K562 (cell line): ENCODE results near the gene ATMIN. TPM values are rescaled to one million over a fixed set of nuclear protein-coding genes. Genes with fewer than 3 reads are reported as not detected.

ENCODE experiments used
- ATAC-seq: fragments of 200-7000 bp; cut with Tn5 transposase; 3 replicates; pipeline ENCODE4 v1.9.1; 2020; ENCODE audit warnings: moderate library complexity
- BruUV-seq: library from RNA; stranded (reverse); fragments of 400-500 nt; replicated peaks from 2 replicates; lab custom pipeline; 2021; lab: Mats Ljungman, UMichigan
- CTCF ChIA-PET: fragments of 300-600 bp; formaldehyde crosslinking; extraction: SDS; loops from one replicate; lab custom pipeline; 2021; ENCODE audit warnings: low intra/inter-chr PET ratio; lab: Yijun Ruan, JAX
- POLR2A ChIA-PET: fragments of 300-600, 350-650 bp; sonication (Branson Sonifier 250); formaldehyde crosslinking; extraction: SDS; loops from one replicate; lab custom pipeline; 2021; ENCODE audit warnings: antibody characterized with exemption, inconsistent platforms; lab: Yijun Ruan, JAX
- DNase-seq, 4 experiments: peaks; one replicate each; pipeline versions ENCODE4 v3.0.0 to v3.0.0-alpha.2; 2011 to 2018; ENCODE audit warnings: low spot score in 3 of 4, mixed read lengths in 3 of 4; ENCODE audit errors: extremely low read depth in 1 of 4
- FAIRE-seq: peaks from 2 replicates; lab custom pipeline; 2011; peaks lifted over from hg19 to GRCh38; lab: Jason Lieb, UNC
- H2AFZ ChIP-seq: 2 replicates; pipeline ENCODE4 v1.6.0; 2011; ENCODE audit warnings: low read depth, low read length, control low read depth, inconsistent platforms
- H3K27ac ChIP-seq: fragments of 200-600 bp; 3 replicates; pipeline ENCODE4 v1.8.0; 2011; ENCODE audit warnings: low read depth, mild to moderate bottlenecking, control low read depth, inconsistent platforms, low read length, moderate library complexity, mixed read lengths; ENCODE audit errors: extremely low read depth
- H3K27me3 ChIP-seq, 2 experiments: fragments of 300-600 bp in 1 of 2; 2 replicates in 1 of 2; 3 replicates in 1 of 2; pipeline versions ENCODE4 v1.6.0 to v1.8.0; 2011; ENCODE audit warnings: inconsistent platforms in 2 of 2, low read length in 2 of 2, mild to moderate bottlenecking in 1 of 2, mixed read lengths in 1 of 2, moderate library complexity in 1 of 2; ENCODE audit not compliant: control insufficient read depth in 2 of 2, insufficient read depth in 2 of 2
- H3K36me3 ChIP-seq: fragments of 300-600 bp; 3 replicates; pipeline ENCODE4 v1.8.0; 2011; ENCODE audit warnings: mild to moderate bottlenecking, low read length, inconsistent platforms; ENCODE audit not compliant: control insufficient read depth, insufficient read depth
- H3K4me1 ChIP-seq, 2 experiments: fragments of 200-600 bp in 1 of 2; replicated peaks in 1 of 2; 2 replicates in 1 of 2; 3 replicates in 1 of 2; pipeline versions ENCODE4 v1.5.1 to v1.8.0; 2011; ENCODE audit warnings: inconsistent platforms in 2 of 2, low read length in 2 of 2, mild to moderate bottlenecking in 1 of 2, mixed read lengths in 1 of 2, moderate library complexity in 1 of 2; ENCODE audit not compliant: control insufficient read depth in 2 of 2, insufficient read depth in 2 of 2
- H3K4me2 ChIP-seq: 2 replicates; pipeline ENCODE4 v1.6.1; 2011; ENCODE audit warnings: low read length, control low read depth, inconsistent platforms, mixed read lengths; ENCODE audit not compliant: insufficient read depth
- H3K4me3 ChIP-seq: fragments of 200-600 bp; sonication (generic), shearing (Covaris generic); 2 replicates; pipeline ENCODE4 v1.5.1; 2016; ENCODE audit warnings: control low read depth, inconsistent platforms
- H3K79me2 ChIP-seq: fragments of 200-600 bp; 3 replicates; pipeline ENCODE4 v1.8.0; 2011; ENCODE audit warnings: low read length, inconsistent platforms; ENCODE audit not compliant: control insufficient read depth, insufficient read depth
- H3K9ac ChIP-seq, 2 experiments: 2 replicates each; pipeline versions ENCODE4 v1.6.0 to v1.6.1; 2011; ENCODE audit warnings: low read depth in 2 of 2, low read length in 2 of 2, control low read depth in 1 of 2, inconsistent platforms in 1 of 2, mild to moderate bottlenecking in 1 of 2, mixed read lengths in 1 of 2; ENCODE audit not compliant: insufficient read depth in 1 of 2
- H3K9me1 ChIP-seq: one replicate; pipeline ENCODE4 v1.6.0; 2011; ENCODE audit warnings: inconsistent platforms, mild to moderate bottlenecking, low read length, moderate library complexity; ENCODE audit not compliant: control insufficient read depth, insufficient read depth
- H3K9me3 ChIP-seq: replicated peaks from 2 replicates; pipeline ENCODE4 v1.5.1; 2011; ENCODE audit warnings: low read depth, low read length, inconsistent platforms; ENCODE audit not compliant: control insufficient read depth, insufficient read depth
- H4K20me1 ChIP-seq: replicated peaks from 2 replicates; pipeline ENCODE4 v1.6.1; 2011; ENCODE audit warnings: low read length, inconsistent platforms, mixed read lengths; ENCODE audit not compliant: control insufficient read depth, insufficient read depth
- ESRRB ChIP-seq: fragments of 250-450 bp; sonication (Bioruptor Pico); IDR thresholded peaks from 2 replicates; pipeline ENCODE4 v1.5.0; 2020; ENCODE audit warnings: mild to moderate bottlenecking, moderate library complexity, borderline replicate concordance
- FOXK2 ChIP-seq, 2 experiments: fragments of 450-650 bp; IDR thresholded peaks in 1 of 2; conservative IDR thresholded peaks in 1 of 2; 2 replicates each; pipeline ENCODE4 v1.6.1; 2016; ENCODE audit warnings: low read depth in 2 of 2, mild to moderate bottlenecking in 1 of 2
- HDAC6 ChIP-seq: IDR thresholded peaks from 2 replicates; pipeline ENCODE4 v1.6.1; 2012; ENCODE audit warnings: low read depth, mild to moderate bottlenecking, control low read depth, inconsistent platforms, low read length, moderate library complexity
- HMG20B ChIP-seq: fragments of 250-450 bp; sonication (Bioruptor Pico); IDR thresholded peaks from 2 replicates; pipeline ENCODE4 v1.5.0; 2021; ENCODE audit warnings: mild to moderate bottlenecking
- KDM2B ChIP-seq: fragments of 250-450 bp; sonication (Bioruptor Pico); IDR thresholded peaks from 2 replicates; pipeline ENCODE4 v1.8.0; 2021; ENCODE audit warnings: mild to moderate bottlenecking, moderate library complexity
- MEF2A ChIP-seq: IDR thresholded peaks from 2 replicates; pipeline ENCODE4 v1.6.1; 2011; ENCODE audit warnings: low read depth, mild to moderate bottlenecking, low read length, moderate library complexity; ENCODE audit not compliant: control insufficient read depth
- RB1 ChIP-seq: fragments of 450-650 bp; IDR thresholded peaks from 2 replicates; pipeline ENCODE4 v1.6.1; 2017; ENCODE audit warnings: low read depth, mild to moderate bottlenecking
- SRSF7 ChIP-seq: fragments of 200-400 bp; formaldehyde crosslinking; optimal IDR thresholded peaks from 2 replicates; pipeline ENCODE3; 2017; ENCODE audit warnings: mild to moderate bottlenecking, low read depth, low read length
- ZC3H8 ChIP-seq: fragments of 450-650 bp; IDR thresholded peaks from 2 replicates; pipeline ENCODE4 v1.6.1; 2017
- ZKSCAN1 ChIP-seq: fragments of 150-350 bp; IDR thresholded peaks from 2 replicates; pipeline ENCODE4 v1.6.1; 2016; ENCODE audit warnings: low read depth, low read length
- ZNF23 ChIP-seq: fragments of 250-450 bp; sonication (Bioruptor Pico); IDR thresholded peaks from 2 replicates; pipeline ENCODE4 v1.4.0; 2020; ENCODE audit warnings: mild to moderate bottlenecking
- ZNF785 ChIP-seq: fragments of 250-450 bp; sonication (Bioruptor Pico); IDR thresholded peaks from 2 replicates; pipeline ENCODE4 v1.4.0; 2020; ENCODE audit warnings: mild to moderate bottlenecking
- WGBS: fragments of 100-300 bp; shearing (Covaris generic); methylation state at CpG from one replicate; pipeline ENCODE4 v1.1.6; 2016; ENCODE audit warnings: low coverage, mixed read lengths; ENCODE audit not compliant: insufficient coverage; ENCODE audit errors: missing lambda C conversion rate; 5-methylcytosine and 5-hydroxymethylcytosine counted together
- in situ Hi-C: fragments of 300-500 bp; cut with MboI; formaldehyde crosslinking; loops from 4 replicates; pipeline ENCODE4 v1.15.0; 2018; ENCODE audit warnings: inconsistent platforms, mixed read lengths
- intact Hi-C: fragments of 100-400 bp; cut with micrococcal nuclease; formaldehyde crosslinking; loops from 2 replicates; pipeline ENCODE4 v1.14.2; 2022
- polyA plus RNA-seq, 8 experiments: library from polyadenylated mRNA; depleted of rRNA in 4 of 8; stranded (reverse) in 5 of 8; unstranded in 3 of 8; fragments of >200 nt; fragmentation: Nextera tagmentation in 2 of 8; fragmentation: Illumina TruSeq in 1 of 8; extraction: Ambion mirVana in 2 of 8; extraction: Trizol in 1 of 8; gene quantifications; 2 replicates each; pipeline versions ENCODE4 v1.2.1 to v1.2.3, GENCODE V29; 2011 to 2014; ENCODE audit warnings: inconsistent platforms in 1 of 8, missing spikeins in 1 of 8
- total RNA-seq, 7 experiments: library from RNA; depleted of rRNA in 6 of 7; stranded (reverse); fragments of >200 nt in 6 of 7; fragmentation: Illumina TruSeq in 2 of 7; extraction: Trizol in 2 of 7; gene quantifications; 2 replicates each; pipeline versions ENCODE4 v1.2.1 to v1.2.3, GENCODE V29; 2011 to 2021; ENCODE audit warnings: low replicate concordance in 1 of 7
- TF ChIP-seq, protein P1 (sequence below): fragments of 450-650 bp; formaldehyde crosslinking; IDR thresholded peaks from 2 replicates; pipeline ENCODE4 v1.4.0; 2020; ENCODE audit warnings: mild to moderate bottlenecking, mixed read lengths

Gene ATMIN
- total and polyA plus RNA-seq, 9 of the 15 experiments (the other 6 are each of a cell fraction or from before 2014, with no cell fraction given) = 6.7 to 40.9 (median 23.4) TPM

DNA sequence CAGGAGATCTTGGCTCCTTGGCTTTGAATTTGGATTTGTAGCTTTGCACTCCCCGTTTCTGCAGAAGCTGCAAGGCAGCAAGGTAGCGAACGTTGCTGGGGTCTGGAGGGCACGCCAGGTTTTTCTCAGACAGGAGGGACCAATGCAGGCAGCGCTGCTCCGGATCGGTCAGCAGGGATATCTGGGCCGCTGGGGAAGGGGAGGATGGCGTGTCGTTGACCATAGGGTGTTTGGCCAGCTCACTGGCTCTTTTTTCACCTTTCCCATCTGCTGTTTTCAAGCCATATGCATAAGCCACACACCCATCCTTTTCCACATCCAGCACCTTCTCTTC, 25.6 kb downstream of the ATMIN start:
- in situ Hi-C loops = no loop called here
- no peak for FAIRE-seq

DNA sequence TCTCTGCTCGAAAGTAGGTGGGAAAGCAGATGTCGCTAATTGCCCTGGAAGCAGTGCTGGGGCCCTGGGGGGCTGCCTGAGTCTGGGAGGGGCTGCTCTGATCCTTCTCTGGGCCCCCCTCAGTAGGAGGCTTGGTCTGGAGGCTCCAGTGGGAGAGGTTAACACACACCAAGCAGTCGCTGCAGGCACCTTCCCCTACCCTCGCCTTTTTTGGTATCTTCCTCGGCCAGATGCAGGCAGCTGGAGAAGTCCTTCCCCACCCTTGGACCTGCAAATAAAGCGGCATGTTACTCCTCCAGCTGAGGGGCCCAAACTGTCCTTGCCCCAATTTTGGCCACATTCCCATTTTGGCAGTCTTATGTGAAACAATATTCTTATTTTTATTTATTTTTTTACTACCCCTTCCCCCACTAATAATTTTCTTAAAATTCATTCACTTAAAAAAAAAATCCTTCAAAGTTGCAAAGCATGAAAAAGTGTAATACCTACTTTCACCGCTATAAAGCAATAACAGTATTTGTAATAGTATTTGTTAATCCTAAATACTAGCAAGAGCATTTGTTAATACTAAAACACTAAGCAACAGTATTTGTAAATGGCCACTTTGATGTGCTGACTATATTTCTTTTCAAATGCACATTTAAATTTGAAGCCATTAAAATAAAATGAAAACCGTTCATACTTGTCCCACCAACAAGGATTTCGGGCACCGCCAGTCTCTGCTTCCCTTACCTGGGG, 26.4 kb downstream of the ATMIN start:
- POLR2A ChIA-PET = interaction anchor here (0.6 to 0.7 kb wide), 2 partner anchors 31 to 423 kb away, joined by 3 read pairs; no protein-coding TSS in a partner anchor
- Histone ChIP-seq H3K9ac (peak overlapping the region in 1 of 2 experiments; percentile 75; a peak in 2 of 4 replicates), H3K4me1 (peaks cover 3 to 5% of the 10 kb centered on the region in 2 experiments; a peak in 3 of 5 replicates), H3K36me3 (no peaks in the 10 kb centered on the region), H3K9me1 (no peaks in the 10 kb centered on the region), H3K27me3 (no peaks in the 10 kb centered on the region), H4K20me1 (no peaks in the 10 kb centered on the region), H3K79me2 (no peaks in the 10 kb centered on the region), H3K4me3 (no peak overlapping the region), H3K9me3 (no peaks in the 10 kb centered on the region), H3K4me2 (no peak overlapping the region), H2AFZ (no peak overlapping the region), H3K27ac (no peak overlapping the region)
- in situ Hi-C loops = no loop called here
- intact Hi-C loops = no loop called here
- FAIRE-seq (no peak), ATAC-seq (peak; percentile 45; the same call in 2 of the 3 replicates), DNase-seq (no peak)
- 45% methylated on average over 10 of the region's 10 CpGs for WGBS
- no TSS peak for BruUV-seq
- CTCF ChIA-PET = no interaction called here
- no peak for TF ChIP-seq ESRRB (CRISPR knock-in tag)
- TF ChIP-seq FOXK2 (conservative IDR thresholded peaks at IDR 0.05 in 1 of 2, IDR thresholded peaks at IDR 0.05 in 1 of 2; ENCODE audit: low read depth in 2 of 2) = 0 out of 4 replicates have a peak, but pooled peaks of 1 of the 2 experiments have one; percentile 32
- TF ChIP-seq RB1 = no peak
- TF ChIP-seq ZNF23 (CRISPR knock-in tag) = no peak
- TF ChIP-seq KDM2B (CRISPR knock-in tag) = no peak
- TF ChIP-seq MEF2A = no peak
- TF ChIP-seq, protein P1, sequence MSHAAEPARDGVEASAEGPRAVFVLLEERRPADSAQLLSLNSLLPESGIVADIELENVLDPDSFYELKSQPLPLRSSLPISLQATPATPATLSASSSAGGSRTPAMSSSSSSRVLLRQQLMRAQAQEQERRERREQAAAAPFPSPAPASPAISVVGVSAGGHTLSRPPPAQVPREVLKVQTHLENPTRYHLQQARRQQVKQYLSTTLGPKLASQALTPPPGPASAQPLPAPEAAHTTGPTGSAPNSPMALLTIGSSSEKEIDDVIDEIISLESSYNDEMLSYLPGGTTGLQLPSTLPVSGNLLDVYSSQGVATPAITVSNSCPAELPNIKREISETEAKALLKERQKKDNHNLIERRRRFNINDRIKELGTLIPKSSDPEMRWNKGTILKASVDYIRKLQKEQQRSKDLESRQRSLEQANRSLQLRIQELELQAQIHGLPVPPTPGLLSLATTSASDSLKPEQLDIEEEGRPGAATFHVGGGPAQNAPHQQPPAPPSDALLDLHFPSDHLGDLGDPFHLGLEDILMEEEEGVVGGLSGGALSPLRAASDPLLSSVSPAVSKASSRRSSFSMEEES = no peak

More for the DNA sequence above, 25.6 kb downstream of the ATMIN start:
- no peak overlapping the region for H3K4me3 ChIP-seq
- TF ChIP-seq HDAC6 = no peak
- TF ChIP-seq ZNF785 (CRISPR knock-in tag) = no peak
- no peak for TF ChIP-seq ZKSCAN1
- no peak for TF ChIP-seq ZC3H8
- no peak for TF ChIP-seq SRSF7
- TF ChIP-seq HMG20B (CRISPR knock-in tag) = no peak
- no peak overlapping the region for H2AFZ ChIP-seq
- no peaks in the 10 kb centered on the region; a peak in 1 of 5 replicates for H3K27me3 ChIP-seq
- DNase-seq (no peak), ATAC-seq (no peak)
- H3K36me3 ChIP-seq = no peaks in the 10 kb centered on the region
- ChIA-PET CTCF (no interaction called here), POLR2A (interaction anchor here (0.6 to 0.7 kb wide), 2 partner anchors 30 to 423 kb away, joined by 3 read pairs; no protein-coding TSS in a partner anchor)
- H3K79me2 ChIP-seq = no peaks in the 10 kb centered on the region
- intact Hi-C loops = no loop called here
- no peaks in the 10 kb centered on the region for H4K20me1 ChIP-seq
- H3K9me1 ChIP-seq = no peaks in the 10 kb centered on the region
- no TSS peak for BruUV-seq
- H3K27ac ChIP-seq = no peak overlapping the region
- no peaks in the 10 kb centered on the region for H3K9me3 ChIP-seq
- WGBS = 48% methylated on average over 10 of the region's 10 CpGs
- H3K9ac ChIP-seq = peak overlapping the region in 1 of 2 experiments; percentile 61; a peak in 1 of 4 replicates
- peaks cover 3 to 5% of the 10 kb centered on the region in 2 experiments; a peak in 3 of 5 replicates for H3K4me1 ChIP-seq
- H3K4me2 ChIP-seq = no peak overlapping the region
